Fibroblast of the conjunctiva (primary cell): ENCODE data around the gene PRB4.
"Not testable (repeated sequence)": the region's sequence is repeated elsewhere in the genome, so short reads cannot be mapped to it uniquely, and the experiment has no call there.

ENCODE experiments used
- DNase-seq: peaks from one replicate; pipeline ENCODE4 v3.0.0-alpha.2; 2010; ENCODE audit warnings: low read depth

Gene PRB4

GRCh38 chr12:11310336-11310735 lies at the start of gene PRB4:
Gene PRB4 (minus strand): TSS chr12:11310436. CDS start chr12:11310398, 38 bp downstream.
- DNase-seq: no peak

- DNase-seq: not testable (repeated sequence)
These were observed 41.5 kb upstream of the PRB4 start for GRCh38 chr12:11351736-11352135.

GRCh38 chr12:11348439-11348838 lies 38.2 kb upstream of the PRB4 start:
- no peak for DNase-seq

GRCh38 chr12:11347810-11348209 lies 37.6 kb upstream of the PRB4 start:
- DNase-seq: no peak

GRCh38 chr12:11344500-11344899 lies 34.3 kb upstream of the PRB4 start:
- DNase-seq: no peak

- DNase-seq: no peak
These were observed 14.2 kb upstream of the PRB4 start for GRCh38 chr12:11324426-11324825.

- DNase-seq: no peak
These were observed 11.7 kb upstream of the PRB4 start for GRCh38 chr12:11321980-11322379.

GRCh38 chr12:11307143-11307542 lies 3.1 kb downstream of the PRB4 start:
- DNase-seq: no peak

- no peak for DNase-seq
These were observed 36.8 kb downstream of the PRB4 start for GRCh38 chr12:11273449-11273848.

GRCh38 chr12:11269607-11270006 lies 40.6 kb downstream of the PRB4 start, which contains the start of gene PRB3:
Gene PRB3 (minus strand): TSS chr12:11269707. CDS start chr12:11269669, 38 bp downstream.
- DNase-seq: no peak

- no peak for DNase-seq
These were observed 45.7 kb downstream of the PRB4 start for GRCh38 chr12:11264501-11264900.
